Neural cell (in vitro differentiated cells): Measurements from ENCODE around the gene MZF1. TPM values are rescaled to one million over a fixed set of nuclear protein-coding genes. Genes with fewer than 3 reads are reported as not detected.

ENCODE experiments used
- H2AFZ ChIP-seq: fragments of 200-600, 300-800 bp; sonication (generic), shearing (Covaris generic); 2 replicates; pipeline ENCODE4 v1.6.0; 2014; ENCODE audit warnings: low read depth, mild to moderate bottlenecking, antibody characterized with exemption, low read length, moderate library complexity
- H3F3A ChIP-seq: fragments of 200-600 bp; shearing (Covaris generic); 2 replicates; pipeline ENCODE4 v1.6.1; 2016; ENCODE audit warnings: mild to moderate bottlenecking, moderate library complexity, mixed read lengths, antibody characterized with exemption, low read length; ENCODE audit not compliant: insufficient read depth, poor library complexity, severe bottlenecking
- H3K27ac ChIP-seq: fragments of 200-600, 300-800 bp; sonication (generic), shearing (Covaris generic); 2 replicates; pipeline ENCODE4 v1.5.1; 2014; ENCODE audit warnings: mild to moderate bottlenecking, low read length, moderate library complexity
- H3K27me3 ChIP-seq: fragments of 300-800, 200-600 bp; sonication (generic), shearing (Covaris generic); 2 replicates; pipeline ENCODE4 v1.6.0; 2014; ENCODE audit warnings: mild to moderate bottlenecking, low read depth, low read length, moderate library complexity; ENCODE audit not compliant: insufficient read depth
- H3K36me3 ChIP-seq: fragments of 300-800, 200-600 bp; sonication (generic), shearing (Covaris generic); 2 replicates; pipeline ENCODE4 v1.5.1; 2014; ENCODE audit warnings: mild to moderate bottlenecking, antibody characterized with exemption, low read length, moderate library complexity; ENCODE audit not compliant: insufficient read depth
- H3K4me2 ChIP-seq: fragments of 300-800, 200-600 bp; sonication (generic), shearing (Covaris generic); 2 replicates; pipeline ENCODE4 v1.6.0; 2014; ENCODE audit warnings: mild to moderate bottlenecking, low read length
- H3K4me3 ChIP-seq: fragments of 300-800, 200-600 bp; sonication (generic), shearing (Covaris generic); 2 replicates; pipeline ENCODE4 v1.5.1; 2014; ENCODE audit warnings: mild to moderate bottlenecking, low read length, moderate library complexity
- H3K79me2 ChIP-seq: fragments of 200-600 bp; shearing (Covaris generic); replicated peaks from 2 replicates; pipeline ENCODE4 v1.6.0; 2014; ENCODE audit warnings: mild to moderate bottlenecking, low read length, moderate library complexity; ENCODE audit not compliant: insufficient read depth
- H3K9ac ChIP-seq: fragments of 300-800, 200-600 bp; sonication (generic), shearing (Covaris generic); 2 replicates; pipeline ENCODE4 v1.6.1; 2016; ENCODE audit warnings: mild to moderate bottlenecking, low read length, mixed read lengths
- H3K9me2 ChIP-seq: fragments of 200-600 bp; shearing (Covaris generic); 2 replicates; pipeline ENCODE4 v1.6.1; 2016; ENCODE audit warnings: mild to moderate bottlenecking, low read length, mixed read lengths; ENCODE audit not compliant: insufficient read depth
- H3K9me3 ChIP-seq: fragments of 200-600, 300-800 bp; sonication (generic), shearing (Covaris generic); 2 replicates; pipeline ENCODE4 v1.6.1; 2016; ENCODE audit warnings: mild to moderate bottlenecking, mixed run types, low read length, moderate library complexity, mixed read lengths
- H4K20me1 ChIP-seq: fragments of 200-600 bp; shearing (Covaris generic); 2 replicates; pipeline ENCODE4 v1.6.1; 2016; ENCODE audit warnings: mild to moderate bottlenecking, mixed run types; ENCODE audit not compliant: insufficient read depth
- CTCF ChIP-seq: fragments of 450-650 bp; IDR thresholded peaks from 2 replicates; pipeline ENCODE4 v1.5.1; 2014; ENCODE audit warnings: antibody characterized with exemption, mild to moderate bottlenecking, moderate library complexity; ENCODE audit not compliant: poor library complexity, severe bottlenecking
- EP300 ChIP-seq: fragments of 450-650 bp; conservative IDR thresholded peaks from 2 replicates; pipeline ENCODE4 v1.6.1; 2014; ENCODE audit warnings: antibody characterized with exemption, mild to moderate bottlenecking, moderate library complexity; ENCODE audit not compliant: poor library complexity, severe bottlenecking
- EZH2 ChIP-seq: fragments of 200-600, 300-800 bp; shearing (Covaris generic), sonication (generic); IDR thresholded peaks from 2 replicates; pipeline ENCODE4 v1.6.1; 2014; ENCODE audit warnings: antibody characterized with exemption, low read length, borderline replicate concordance, mild to moderate bottlenecking; ENCODE audit not compliant: insufficient read depth, poor library complexity, severe bottlenecking
- MXI1 ChIP-seq: fragments of 450-650 bp; conservative IDR thresholded peaks from 2 replicates; pipeline ENCODE4 v1.6.1; 2014; ENCODE audit warnings: antibody characterized with exemption, mild to moderate bottlenecking; ENCODE audit not compliant: poor library complexity, severe bottlenecking
- POLR2AphosphoS5 ChIP-seq: IDR thresholded peaks from 2 replicates; pipeline ENCODE4 v1.6.1; 2012
- RAD21 ChIP-seq: fragments of 450-650 bp; conservative IDR thresholded peaks from 2 replicates; pipeline ENCODE4 v1.6.1; 2014; ENCODE audit warnings: antibody characterized with exemption, mild to moderate bottlenecking, moderate library complexity
- REST ChIP-seq: IDR thresholded peaks from 2 replicates; pipeline ENCODE4 v1.6.1; 2012; ENCODE audit warnings: borderline replicate concordance
- SMC3 ChIP-seq: fragments of 450-650 bp; conservative IDR thresholded peaks from 2 replicates; pipeline ENCODE4 v1.6.1; 2014; ENCODE audit warnings: antibody characterized with exemption, mild to moderate bottlenecking, moderate library complexity; ENCODE audit not compliant: poor library complexity
- TAF1 ChIP-seq: IDR thresholded peaks from 2 replicates; pipeline ENCODE4 v1.6.1; 2012; ENCODE audit warnings: low read depth
- polyA plus RNA-seq: library from polyadenylated mRNA; depleted of rRNA; stranded (reverse); fragments of >200 nt; gene quantifications from 2 replicates; pipeline ENCODE4 v1.2.3, GENCODE V29; 2014

Gene MZF1
- polyA plus RNA-seq, 1 donor from 2014 or later, result 74.6 TPM

DNA sequence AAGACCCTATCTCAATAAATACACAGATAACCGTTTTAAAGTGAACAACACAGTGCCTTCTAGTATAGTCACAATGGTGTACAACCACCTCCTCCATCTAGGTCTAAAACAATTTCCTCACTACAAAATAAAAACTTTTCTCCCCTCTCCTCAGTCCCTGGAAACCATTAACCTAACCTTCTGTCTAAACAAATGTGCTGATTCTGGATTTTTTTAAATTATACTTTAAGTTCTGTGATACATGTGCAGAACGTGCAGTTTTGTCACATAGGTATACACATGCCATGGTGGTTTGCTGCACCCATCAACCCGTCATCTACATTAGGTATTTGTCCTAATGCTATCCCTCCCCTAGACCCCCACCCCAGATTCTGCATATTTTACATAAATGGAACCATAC is 43.7 kb downstream of the MZF1 start:
- Histone ChIP-seq H3K9me2 (no peaks in the 10 kb centered on the region), H3K27ac (no peak overlapping the region), H3K4me2 (no peak overlapping the region), H4K20me1 (no peaks in the 10 kb centered on the region), H3K4me3 (no peak overlapping the region), H3K9me3 (no peaks in the 10 kb centered on the region), H3F3A (no peaks in the 10 kb centered on the region), H3K36me3 (no peaks in the 10 kb centered on the region), H3K9ac (no peak overlapping the region), H2AFZ (no peak overlapping the region), H3K79me2 (no peaks in the 10 kb centered on the region), H3K27me3 (no peaks in the 10 kb centered on the region)
- TF ChIP-seq REST (no peak), SMC3 (no peak), TAF1 (no peak), EZH2 (no peak), RAD21 (no peak), POLR2AphosphoS5 (no peak), CTCF (no peak), EP300 (no peak), MXI1 (no peak)

- Histone ChIP-seq H3K4me2 (no peak overlapping the region), H3K36me3 (no peaks in the 10 kb centered on the region), H3K9ac (no peak overlapping the region), H3K4me3 (no peak overlapping the region), H2AFZ (no peak overlapping the region), H3K27me3 (no peaks in the 10 kb centered on the region), H3K27ac (no peak overlapping the region), H4K20me1 (no peaks in the 10 kb centered on the region), H3K79me2 (peaks cover 8% of the 10 kb centered on the region), H3F3A (peaks cover 7% of the 10 kb centered on the region), H3K9me3 (no peaks in the 10 kb centered on the region), H3K9me2 (no peaks in the 10 kb centered on the region)
- TF ChIP-seq CTCF, result no peak
Observed at GRCh38 chr19:58522709-58523108, 50.4 kb downstream of the MZF1 start.
